ENCODE measurements around the gene MZB1. TPM values are rescaled to one million over a fixed set of nuclear protein-coding genes. Genes with fewer than 3 reads are reported as not detected.
"Not testable (repeated sequence)": the region's sequence is repeated elsewhere in the genome, so short reads cannot be mapped to it uniquely, and the experiment has no call there.

Gene MZB1
- total RNA-seq, 4 donors from 2014 or later, result 1.1 to 6.0 TPM; not detected in 2

DNA sequence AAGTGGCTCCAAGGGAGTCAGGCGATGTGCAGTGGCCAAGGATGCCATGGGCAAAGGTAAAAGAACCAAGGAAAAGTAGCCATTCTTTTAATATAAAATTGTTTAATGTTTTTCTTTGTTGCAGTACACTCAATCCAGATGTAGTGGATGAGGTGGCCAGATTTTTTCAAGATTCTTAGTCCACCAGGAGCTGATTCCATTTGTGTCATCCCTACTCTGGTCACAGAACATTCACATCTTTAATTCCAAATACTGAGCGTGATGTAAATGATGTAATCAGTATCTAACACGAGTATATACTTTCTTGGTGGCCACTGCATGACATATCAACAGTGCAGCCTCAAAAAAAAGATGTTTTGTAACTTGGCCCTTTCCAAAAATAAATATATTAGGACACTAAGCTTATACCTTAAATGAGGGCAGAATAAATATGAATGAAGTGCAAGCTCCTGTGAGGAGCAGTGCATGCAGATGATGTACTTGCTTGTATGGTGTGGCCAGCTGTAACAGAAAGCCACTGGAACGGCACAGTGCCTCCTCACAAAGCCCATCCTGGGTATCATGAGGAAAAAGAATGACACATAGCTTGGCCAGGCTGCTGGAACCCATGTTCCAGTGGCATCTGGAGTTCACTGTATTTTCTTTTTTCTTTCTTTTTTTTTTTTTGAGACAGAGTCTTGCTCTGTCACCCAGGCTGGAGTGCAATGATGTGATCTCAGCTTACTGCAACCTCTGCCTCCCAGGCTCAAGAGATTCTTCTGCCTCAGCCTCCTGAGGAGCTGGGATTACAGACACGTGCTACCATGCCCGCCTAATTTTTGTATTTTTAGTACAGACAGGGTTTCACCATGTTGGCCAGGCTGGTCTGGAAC, 20.6 kb upstream of the MZB1 start:
- Histone ChIP-seq H3K4me3 (replicated peaks in 1 of 3) (no peak overlapping the region), H3K27me3 (no peaks in the 10 kb centered on the region), H3K36me3 (no peaks in the 10 kb centered on the region), H3K9me3 (no peaks in the 10 kb centered on the region), H3K4me1 (peaks cover 0 to 5% of the 10 kb centered on the region in 2 donors), H3K27ac (no peak overlapping the region)
- no peak for TF ChIP-seq CTCF (IDR thresholded peaks at IDR 0.05)
- 65 to 87% methylated on average over 6 of the region's 6 CpGs for WGBS, 2 donors
- intact Hi-C loops (cut with DNase I), result no loop called here
- DNase-seq, result no peak

GRCh38 chr5:139409116-139409515, 19.4 kb upstream of the MZB1 start:
- H3K36me3 ChIP-seq; H3K4me1 ChIP-seq; H3K27me3 ChIP-seq; intact Hi-C loops (cut with DNase I); H3K4me3 ChIP-seq (replicated peaks in 1 of 3); H3K9me3 ChIP-seq; DNase-seq; H3K27ac ChIP-seq: not testable (repeated sequence)
- 92 to 95% methylated on average over 5 of the region's 5 CpGs for WGBS, 2 donors

GRCh38 chr5:139408191-139408590, 18.5 kb upstream of the MZB1 start:
- no peak overlapping the region for H3K4me3 ChIP-seq (replicated peaks in 1 of 3)
- H3K36me3 ChIP-seq, result no peaks in the 10 kb centered on the region
- 92 to 96% methylated on average over 7 of the region's 7 CpGs for WGBS, 2 donors
- intact Hi-C loops (cut with DNase I), result no loop called here
- no peaks in the 10 kb centered on the region for H3K27me3 ChIP-seq
- H3K4me1 ChIP-seq, result peaks cover 3 to 9% of the 10 kb centered on the region in 2 donors
- no peak overlapping the region for H3K27ac ChIP-seq
- no peaks in the 10 kb centered on the region for H3K9me3 ChIP-seq
- no peak for DNase-seq
- TF ChIP-seq POLR2A (IDR thresholded peaks at IDR 0.05) (no peak), CTCF (IDR thresholded peaks at IDR 0.05) (no peak)

- Histone ChIP-seq H3K9me3 (no peaks in the 10 kb centered on the region), H3K4me1 (peaks cover 5 to 14% of the 10 kb centered on the region in 2 donors), H3K27ac (no peak overlapping the region), H3K36me3 (no peaks in the 10 kb centered on the region), H3K27me3 (no peaks in the 10 kb centered on the region), H3K4me3 (replicated peaks in 1 of 3) (no peak overlapping the region)
- TF ChIP-seq CTCF (IDR thresholded peaks at IDR 0.05) (no peak), POLR2A (IDR thresholded peaks at IDR 0.05) (no peak)
- no peak for DNase-seq
- intact Hi-C loops (cut with DNase I), result no loop called here
Measured at GRCh38 chr5:139407517-139407916, 17.8 kb upstream of the MZB1 start.

GRCh38 chr5:139406963-139407362, 17.2 kb upstream of the MZB1 start:
- WGBS, 2 donors, result 82 to 93% methylated on average over 2 of the region's 2 CpGs
- Histone ChIP-seq H3K27me3 (no peaks in the 10 kb centered on the region), H3K9me3 (no peaks in the 10 kb centered on the region), H3K4me3 (replicated peaks in 1 of 3) (no peak overlapping the region), H3K4me1 (peaks cover 5 to 14% of the 10 kb centered on the region in 2 donors), H3K36me3 (no peaks in the 10 kb centered on the region), H3K27ac (no peak overlapping the region)
- DNase-seq, result no peak
- intact Hi-C loops (cut with DNase I), result no loop called here
- TF ChIP-seq POLR2A (IDR thresholded peaks at IDR 0.05) (no peak), CTCF (IDR thresholded peaks at IDR 0.05) (no peak)

Data from thyroid gland (tissue), 4 donors.